CD4-positive, alpha-beta T cell (primary cell): ENCODE data around the gene PRAC1. TPM values are rescaled to one million over a fixed set of nuclear protein-coding genes. Genes with fewer than 3 reads are reported as not detected.

Experiments
- ATAC-seq: fragments of 200-7000 bp; cut with Tn5 transposase; one replicate; pipeline ENCODE4 v1.10.0; 2022; ENCODE audit warnings: mild to moderate bottlenecking; ENCODE audit not compliant: poor library complexity
- CTCF ChIA-PET: fragments of 350-600 bp; sonication (Branson Sonifier 250); formaldehyde crosslinking; loops from one replicate; lab custom pipeline; 2021; ENCODE audit warnings: antibody characterized with exemption, inconsistent platforms; lab: Charles Lee
- POLR2A ChIA-PET: fragments of 350-600 bp; sonication (Branson Sonifier 250); formaldehyde crosslinking; loops from one replicate; lab custom pipeline; 2021; ENCODE audit warnings: antibody characterized with exemption, inconsistent platforms; lab: Charles Lee
- DNase-seq, 14 experiments: peaks; one replicate each; pipeline ENCODE4 v3.0.0-alpha.2; 2013 to 2020; ENCODE audit warnings: mixed read lengths in 2 of 14
- H3K27ac ChIP-seq, 2 donors: one replicate each; pipeline versions ENCODE4 v1.5.1 to v1.7.0; 2013; ENCODE audit warnings: low read length in 2 of 2, low read depth in 1 of 2, mild to moderate bottlenecking in 1 of 2
- H3K27me3 ChIP-seq, 2 experiments: 1 replicate in 1 of 2; 2 replicates in 1 of 2; pipeline versions ENCODE4 v1.6.1 to v1.7.0; 2013; ENCODE audit warnings: low read length in 2 of 2, control low read depth in 1 of 2, mild to moderate bottlenecking in 1 of 2, moderate library complexity in 1 of 2; ENCODE audit not compliant: insufficient read depth in 2 of 2, control insufficient read depth in 1 of 2
- H3K36me3 ChIP-seq: one replicate; pipeline ENCODE4 v1.6.1; 2013; ENCODE audit warnings: low read length, control low read depth; ENCODE audit not compliant: insufficient read depth
- H3K4me1 ChIP-seq: one replicate; pipeline ENCODE4 v1.6.1; 2013; ENCODE audit warnings: low read length, control low read depth; ENCODE audit not compliant: insufficient read depth
- H3K4me3 ChIP-seq: one replicate; pipeline ENCODE4 v1.5.1; 2013; ENCODE audit warnings: mild to moderate bottlenecking, low read length, moderate library complexity
- H3K9me3 ChIP-seq, 2 experiments: 1 replicate in 1 of 2; 2 replicates in 1 of 2; pipeline versions ENCODE4 v1.6.1 to v1.7.0; 2013; ENCODE audit warnings: low read length in 2 of 2, mild to moderate bottlenecking in 2 of 2, control low read depth in 1 of 2, moderate library complexity in 1 of 2; ENCODE audit not compliant: control insufficient read depth in 1 of 2, insufficient read depth in 1 of 2
- H3K27ac Mint-ChIP-seq: one replicate; pipeline ENCODE4 v1.8.0; 2020; ENCODE audit warnings: mixed read lengths
- H3K27me3 Mint-ChIP-seq: one replicate; pipeline ENCODE4 v1.8.0; 2021; ENCODE audit warnings: mixed read lengths
- H3K36me3 Mint-ChIP-seq: one replicate; pipeline ENCODE4 v1.8.0; 2021; ENCODE audit warnings: low read depth, mixed read lengths
- H3K4me1 Mint-ChIP-seq: one replicate; pipeline ENCODE4 v1.8.0; 2021; ENCODE audit warnings: low read depth, mixed read lengths
- H3K4me3 Mint-ChIP-seq: one replicate; pipeline ENCODE4 v1.8.0; 2020; ENCODE audit warnings: mild to moderate bottlenecking, mixed read lengths
- H3K9me3 Mint-ChIP-seq: one replicate; pipeline ENCODE4 v1.8.0; 2020; ENCODE audit warnings: mixed read lengths
- CTCF ChIP-seq: fragments of 200-600 bp; IDR thresholded peaks from one replicate; pipeline ENCODE4 v1.8.0; 2022; ENCODE audit warnings: antibody characterized with exemption, mild to moderate bottlenecking
- intact Hi-C, 2 experiments: fragments of 100-400 bp; cut with DNase I in 1 of 2; cut with micrococcal nuclease in 1 of 2; formaldehyde crosslinking; loops; one replicate each; pipeline versions ENCODE4 v1.15.1 to v1.9.0; 2023 to 2025; cut with DNase I, micrococcal nuclease
- total RNA-seq, 174 experiments: library from RNA in 2 of 174; stranded (reverse) in 2 of 174; gene quantifications; one replicate each; pipeline ENCODE4 v1.2.3 and lab custom pipeline; 2021 to 2026

Gene PRAC1
- total RNA-seq, 2 experiments from 2014 or later: not detected

- CTCF ChIA-PET: interaction anchor here (0.6 to 2.5 kb wide), 7 partner anchors 47 to 1743 kb away, joined by 3 to 19 read pairs (median 3); partner anchors contain the start of gene TTLL6
- H3K9me3 ChIP-seq: peaks cover 0 to 66% of the 10 kb centered on the region in 2 experiments
- peaks cover 100% of the 10 kb centered on the region for H3K27me3 Mint-ChIP-seq
- peaks cover 45% of the 10 kb centered on the region for H3K4me1 Mint-ChIP-seq
- no peak for DNase-seq
- ATAC-seq: no peak
- no peak overlapping the region for H3K4me3 ChIP-seq
- intact Hi-C loops: loop anchor here (2.0 kb wide), 2 partner anchors 21 to 153 kb away; no protein-coding TSS in a partner anchor
- TF ChIP-seq CTCF: no peak
- H3K27ac Mint-ChIP-seq: no peak overlapping the region
- no peaks in the 10 kb centered on the region for H3K9me3 Mint-ChIP-seq
- no peaks in the 10 kb centered on the region for H3K36me3 Mint-ChIP-seq
- peaks cover 99 to 100% of the 10 kb centered on the region in 2 experiments for H3K27me3 ChIP-seq
- H3K27ac ChIP-seq: no peak overlapping the region
- peak overlapping the region; percentile 34 for H3K4me3 Mint-ChIP-seq
- H3K36me3 ChIP-seq: no peaks in the 10 kb centered on the region
- peaks cover 62% of the 10 kb centered on the region for H3K4me1 ChIP-seq
- POLR2A ChIA-PET: no interaction called here
These were observed 3.2 kb upstream of the PRAC1 start for GRCh38 chr17:48725288-48726064.

DNA sequence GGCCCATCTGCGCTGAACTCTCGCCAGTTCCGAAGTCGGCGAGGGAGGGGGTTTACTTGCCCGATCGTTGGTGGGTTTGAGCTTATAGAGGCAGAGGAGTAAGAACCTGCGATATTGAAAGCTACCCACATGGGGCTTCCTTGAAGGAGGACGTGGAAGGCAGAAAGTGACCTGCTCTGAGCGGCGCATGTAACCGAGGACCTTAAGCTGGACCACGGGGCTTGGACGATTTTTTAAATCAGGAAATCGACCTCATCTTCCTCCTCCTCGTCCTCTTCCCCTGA, 2.6 kb upstream of the PRAC1 start:
- peak overlapping the region; percentile 34 for H3K4me3 Mint-ChIP-seq
- H3K36me3 Mint-ChIP-seq: no peaks in the 10 kb centered on the region
- TF ChIP-seq CTCF: no peak
- intact Hi-C loops: loop anchor here (2.0 kb wide), 1 partner anchor 154 kb away; no protein-coding TSS in a partner anchor
- H3K36me3 ChIP-seq: no peaks in the 10 kb centered on the region
- no peak overlapping the region for H3K4me3 ChIP-seq
- no peak for ATAC-seq
- CTCF ChIA-PET: interaction anchor here (1.0 to 2.5 kb wide), 7 partner anchors 13 to 308 kb away, joined by 3 to 19 read pairs (median 5); partner anchors contain the start of gene TTLL6
- H3K4me1 ChIP-seq: peaks cover 67% of the 10 kb centered on the region
- peaks cover 100% of the 10 kb centered on the region for H3K27me3 Mint-ChIP-seq
- H3K9me3 ChIP-seq: peaks cover 0 to 69% of the 10 kb centered on the region in 2 experiments
- no peak for DNase-seq
- H3K4me1 Mint-ChIP-seq: peaks cover 49% of the 10 kb centered on the region
- no peak overlapping the region for H3K27ac ChIP-seq
- H3K27ac Mint-ChIP-seq: no peak overlapping the region
- POLR2A ChIA-PET: interaction anchor here (0.8 kb wide), 1 partner anchor 117 kb away, joined by 3 read pairs; no protein-coding TSS in a partner anchor
- H3K27me3 ChIP-seq: peaks cover 99 to 100% of the 10 kb centered on the region in 2 experiments
- H3K9me3 Mint-ChIP-seq: no peaks in the 10 kb centered on the region

DNA sequence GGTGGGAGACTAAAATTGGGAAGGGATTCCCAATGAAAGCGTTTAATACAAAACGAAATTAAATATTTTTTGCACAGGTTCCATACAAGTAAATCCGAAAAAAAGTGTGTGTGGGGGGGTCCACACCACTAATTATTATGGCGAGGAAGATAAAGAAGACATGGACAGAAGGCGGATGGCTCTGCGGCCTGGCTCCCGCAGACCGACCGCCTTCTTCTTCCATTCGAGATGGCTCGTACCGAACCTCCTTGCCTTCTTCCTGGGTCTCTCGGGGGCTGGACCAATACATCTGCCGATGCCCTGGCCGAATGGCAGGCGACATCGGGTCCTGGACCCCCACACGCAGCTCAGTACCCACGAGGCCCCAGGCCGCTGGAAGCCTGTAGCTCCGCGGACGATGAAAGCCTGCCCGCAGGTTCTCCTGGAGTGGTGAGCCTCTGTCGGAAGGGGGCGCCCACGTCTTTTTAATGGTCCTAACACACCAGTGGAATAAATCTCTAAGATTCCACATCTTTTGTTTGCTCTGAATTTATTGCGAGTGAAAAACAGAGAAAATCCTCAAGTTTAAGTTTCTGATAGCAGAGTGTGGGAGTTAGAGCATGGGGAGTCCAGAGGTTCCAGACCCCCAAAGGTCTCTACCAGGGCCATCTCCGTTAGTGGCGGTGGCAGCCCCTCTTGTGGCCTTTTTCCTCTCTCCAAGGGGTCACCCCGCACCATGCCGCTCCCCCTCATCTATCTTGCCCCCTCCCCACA, 2.1 kb upstream of the PRAC1 start:
- H3K4me1 Mint-ChIP-seq: peaks cover 50% of the 10 kb centered on the region
- Histone ChIP-seq H3K27ac (no peak overlapping the region), H3K27me3 (peaks cover 99 to 100% of the 10 kb centered on the region in 2 experiments), H3K36me3 (no peaks in the 10 kb centered on the region), H3K9me3 (peaks cover 0 to 74% of the 10 kb centered on the region in 2 experiments), H3K4me3 (peak overlapping the region; percentile 11), H3K4me1 (peaks cover 70% of the 10 kb centered on the region)
- peak overlapping the region; percentile 63 for H3K4me3 Mint-ChIP-seq
- no peaks in the 10 kb centered on the region for H3K36me3 Mint-ChIP-seq
- no peaks in the 10 kb centered on the region for H3K9me3 Mint-ChIP-seq
- TF ChIP-seq CTCF: peak; percentile 71
- ChIA-PET POLR2A (interaction anchor here (0.8 to 1.2 kb wide), 4 partner anchors 92 to 160 kb away, joined by 3 to 4 read pairs (median 3); partner anchors contain the start of gene TTLL6), CTCF (interaction anchor here (0.6 to 2.5 kb wide), 15 partner anchors 10 to 680 kb away, joined by 3 to 19 read pairs (median 4); partner anchors contain the start of gene TTLL6)
- peaks cover 100% of the 10 kb centered on the region for H3K27me3 Mint-ChIP-seq
- intact Hi-C loops: loop anchor here (1.0 to 5.0 kb wide), 3 partner anchors 67 to 273 kb away; partner anchors contain the start of gene IGF2BP1 (in 1 of the 2)
- H3K27ac Mint-ChIP-seq: no peak overlapping the region
- DNase-seq (peak; percentile 56 to 84 (median 74)), ATAC-seq (peak; percentile 76)
